C4-2B (cell line): ENCODE data around the gene RIT2.

Experiments used
- CTCF ChIP-seq: fragments of 450-650 bp; conservative IDR thresholded peaks from 2 replicates; pipeline ENCODE4 v1.5.1; 2017; ENCODE audit warnings: mild to moderate bottlenecking
- ZFX ChIP-seq: fragments of 450-650 bp; IDR thresholded peaks from 2 replicates; pipeline ENCODE4 v1.6.1; 2017

GRCh38 chr18:42914476-42914875, 201.0 kb downstream of the RIT2 start:
- TF ChIP-seq CTCF: no peak
- no peak for TF ChIP-seq ZFX
